Fibroblast of skin of scalp (primary cell): ENCODE data around the gene FANCI.
"Not testable (repeated sequence)": the region's sequence is repeated elsewhere in the genome, so short reads cannot be mapped to it uniquely, and the experiment has no call there.

Experiments
- DNase-seq: peaks from one replicate; pipeline ENCODE4 v3.0.0-alpha.2; 2013

Gene FANCI

DNA sequence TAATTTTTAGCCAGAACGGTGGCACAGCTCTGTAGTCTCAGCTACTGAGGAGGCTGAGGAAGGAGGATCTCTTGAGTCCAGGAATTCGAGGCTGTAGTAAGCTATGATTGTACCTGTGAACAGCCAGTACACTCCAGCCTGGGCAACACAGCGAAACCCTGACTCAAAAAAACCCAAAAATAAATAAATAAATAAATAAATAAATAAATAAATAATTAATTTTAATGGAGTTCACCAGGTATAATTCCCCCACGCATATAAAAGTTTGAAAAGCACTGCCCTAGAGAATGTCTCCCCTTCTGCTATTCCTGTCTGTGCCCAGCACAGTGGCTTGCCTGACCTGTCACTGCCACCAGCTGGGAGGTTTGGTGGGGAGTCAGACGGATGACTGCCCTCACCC, 18.2 kb upstream of the FANCI start:
- no peak for DNase-seq

DNA sequence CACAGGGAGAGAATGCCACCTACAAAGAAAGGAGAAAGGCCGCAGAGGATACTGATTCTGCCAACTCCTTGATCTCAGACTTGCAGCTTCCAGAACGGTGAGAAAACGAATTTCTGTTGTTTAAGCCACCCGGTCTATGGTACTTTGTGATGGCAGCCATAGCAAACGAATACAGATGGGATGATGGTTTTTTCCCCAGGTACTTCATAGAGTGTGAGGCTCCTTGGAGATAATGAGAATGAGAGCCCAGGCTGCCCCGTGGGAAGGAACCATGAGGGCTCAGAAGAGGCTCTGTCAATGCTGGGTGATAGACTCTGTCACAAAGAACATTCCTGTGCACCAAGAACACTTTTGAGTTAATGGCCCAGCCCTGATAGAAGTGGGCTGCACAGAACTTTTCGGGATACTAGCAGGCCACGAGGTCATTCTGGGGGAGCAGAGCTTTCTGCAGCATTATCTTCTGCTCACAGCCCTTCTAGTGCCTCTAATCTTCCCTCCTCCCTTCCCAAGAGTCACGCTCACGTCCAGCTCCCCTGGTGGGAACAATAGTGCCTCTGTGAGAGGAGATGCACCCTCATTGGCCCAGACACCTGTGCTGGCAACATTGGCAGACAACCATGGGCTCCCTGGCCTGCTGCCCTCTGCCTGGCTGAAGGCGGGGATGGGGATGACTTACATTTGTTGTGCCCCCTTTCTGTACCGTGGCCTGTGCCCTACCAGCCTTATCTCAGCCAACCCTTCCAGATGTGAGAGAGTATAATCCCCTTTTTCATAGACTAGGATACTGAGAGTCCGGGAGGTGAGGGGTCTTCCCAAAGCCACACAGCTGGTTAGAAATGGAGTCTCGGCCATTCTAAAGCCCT, 17.2 kb upstream of the FANCI start:
- no peak for DNase-seq

GRCh38 chr15:89227425-89227824, 16.4 kb upstream of the FANCI start:
- DNase-seq: no peak

GRCh38 chr15:89230277-89230676, 13.5 kb upstream of the FANCI start:
- DNase-seq: no peak

- DNase-seq: no peak
These were observed 11.9 kb upstream of the FANCI start for GRCh38 chr15:89231832-89232231.

DNA sequence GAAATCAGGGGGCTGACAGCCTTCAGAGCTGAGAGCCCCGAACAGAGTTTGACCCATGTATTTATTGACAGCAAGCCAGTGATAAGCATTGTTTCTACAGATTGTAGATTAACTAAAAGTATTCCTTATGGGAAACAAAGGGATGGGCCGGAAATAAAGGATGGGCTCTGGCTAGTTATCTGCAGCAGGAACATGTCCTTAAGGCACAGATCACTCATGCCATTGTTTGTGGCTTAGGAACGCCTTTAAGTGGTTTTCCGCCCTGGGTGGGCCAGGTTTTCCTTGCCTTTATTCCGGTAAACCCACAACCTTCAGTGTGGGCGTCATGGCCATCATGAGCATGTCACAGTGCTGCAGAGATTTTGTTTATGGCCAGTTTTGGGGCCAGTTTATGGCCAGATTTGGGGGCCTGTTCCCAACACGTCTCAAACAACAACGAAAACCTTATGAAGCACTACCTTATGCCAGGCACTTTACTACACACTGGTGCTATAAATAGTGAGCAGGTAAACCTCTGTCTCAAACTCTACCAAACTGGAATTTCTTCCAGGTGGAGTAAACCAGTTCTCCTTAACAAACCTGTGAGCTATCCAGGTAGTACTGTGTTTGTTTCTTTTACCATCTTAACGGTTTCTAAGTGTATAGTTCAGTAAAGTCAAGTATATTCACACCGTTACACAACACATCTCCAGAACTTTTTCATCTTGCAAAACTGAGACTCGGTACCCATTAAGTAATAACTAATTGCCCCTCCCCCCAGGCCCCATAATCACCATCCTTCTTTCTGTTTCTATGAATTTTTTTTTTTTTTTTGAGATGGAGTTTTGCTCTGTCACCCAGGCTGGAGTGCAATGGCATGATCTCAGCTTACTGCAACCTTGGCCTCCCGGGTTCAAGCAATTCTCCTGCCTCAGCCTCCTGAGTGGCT, 3.6 kb upstream of the FANCI start:
- DNase-seq: not testable (repeated sequence)

GRCh38 chr15:89243046-89243690, 611 bp upstream of the FANCI start:
- DNase-seq: peak; percentile 23

DNA sequence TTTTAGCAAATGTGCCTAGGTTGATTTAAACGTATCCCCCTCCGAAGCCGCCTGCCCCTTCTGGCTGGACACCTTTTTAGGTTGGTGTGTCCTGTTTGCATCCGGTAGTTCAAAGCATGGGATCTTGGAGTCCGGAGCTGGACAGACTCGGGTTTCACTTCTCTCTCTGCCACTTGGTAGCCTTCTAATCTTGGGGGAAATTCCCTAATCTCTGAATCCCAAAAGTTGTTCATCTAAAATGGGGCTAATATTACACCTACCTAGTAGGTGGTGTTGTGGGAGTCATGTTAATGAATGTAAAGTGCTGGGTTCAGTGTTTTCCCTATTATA, 760 bp downstream of the FANCI start:
- DNase-seq: no peak

DNA sequence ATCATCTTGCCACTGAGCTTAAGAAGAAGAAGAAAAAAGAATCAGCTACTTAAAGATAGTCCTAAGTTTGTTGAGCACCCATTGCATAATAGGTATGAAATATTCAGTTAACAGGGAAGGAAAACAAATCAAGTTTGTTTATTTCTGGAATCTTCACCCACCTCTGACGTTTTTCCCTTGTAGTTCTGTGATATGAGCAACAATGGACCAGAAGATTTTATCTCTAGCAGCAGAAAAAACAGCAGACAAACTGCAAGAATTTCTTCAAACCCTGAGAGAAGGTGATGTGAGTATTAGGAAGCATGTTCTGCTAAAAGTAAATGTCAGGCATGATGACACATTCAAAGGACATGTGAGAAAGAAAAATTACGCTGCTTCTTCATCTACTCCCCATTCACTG, 3.7 kb downstream of the FANCI start:
- DNase-seq: no peak

GRCh38 chr15:89248584-89248983, 4.8 kb downstream of the FANCI start:
- no peak for DNase-seq

- not testable (repeated sequence) for DNase-seq
These were observed 6.4 kb downstream of the FANCI start for GRCh38 chr15:89250142-89250541.

DNA sequence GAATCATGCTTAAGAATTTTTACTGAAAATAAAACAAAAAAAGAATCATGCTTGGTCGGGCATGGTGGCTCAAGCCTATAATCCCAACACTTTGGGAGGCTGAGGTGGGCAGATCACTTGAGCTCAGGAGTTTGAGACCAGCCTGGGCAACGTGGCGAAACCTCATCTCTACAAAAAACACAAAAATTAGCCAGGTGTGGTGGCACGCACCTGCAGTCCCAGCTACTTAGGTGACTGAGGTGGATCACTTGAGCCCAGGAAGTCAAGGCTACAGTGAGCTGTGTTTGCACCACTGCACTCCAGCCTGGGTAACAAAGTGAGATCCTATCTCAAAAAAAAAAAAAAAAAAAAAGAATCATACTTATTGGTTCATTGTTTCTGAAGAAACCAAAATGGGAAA, 33.5 kb downstream of the FANCI start:
- not testable (repeated sequence) for DNase-seq

DNA sequence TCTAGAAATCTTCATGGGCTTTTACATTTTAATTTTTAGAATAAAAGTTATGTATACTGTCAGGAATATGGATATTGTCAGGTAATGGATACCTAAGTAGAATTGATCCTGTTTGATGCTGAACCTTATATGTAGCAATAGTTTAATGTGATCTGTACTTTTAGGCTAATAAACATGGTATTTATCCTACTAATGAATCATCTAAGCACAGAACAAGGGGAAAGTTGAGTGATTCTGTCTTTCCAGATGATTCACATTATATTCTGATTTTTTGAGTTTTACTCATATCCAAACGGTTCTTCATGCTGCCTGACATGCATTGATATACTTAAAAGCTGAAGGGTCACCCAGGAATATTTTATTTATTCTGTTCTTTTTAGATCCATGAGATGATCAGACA, 34.5 kb downstream of the FANCI start:
- DNase-seq: no peak

DNA sequence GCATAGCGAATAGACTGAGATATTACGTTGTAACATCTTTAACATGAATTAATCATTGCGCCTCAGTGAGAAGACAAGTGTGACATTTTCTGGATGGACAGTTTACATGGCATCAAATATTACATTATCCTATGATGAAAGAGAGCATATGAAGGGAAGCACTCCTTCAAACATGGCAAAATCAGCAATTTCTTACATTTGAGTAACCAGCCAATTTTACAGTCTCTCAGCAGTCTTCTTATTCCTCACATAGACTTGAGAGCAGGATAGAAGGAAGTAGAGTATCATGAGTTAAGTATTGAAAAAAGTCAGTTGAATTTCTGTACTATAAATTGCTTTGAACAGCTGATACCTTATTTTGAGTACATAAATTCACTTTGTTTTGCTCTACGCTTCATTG, 38.9 kb downstream of the FANCI start:
- DNase-seq: no peak

GRCh38 chr15:89283201-89283600, 39.4 kb downstream of the FANCI start:
- DNase-seq: no peak

- no peak for DNase-seq
These were observed 48.2 kb downstream of the FANCI start for GRCh38 chr15:89291934-89292438.

GRCh38 chr15:89293012-89293411, 49.2 kb downstream of the FANCI start:
- DNase-seq: no peak

GRCh38 chr15:89299896-89300295, 56.1 kb downstream of the FANCI start:
- peak; percentile 34 for DNase-seq

- no peak for DNase-seq
These were observed 57.7 kb downstream of the FANCI start for GRCh38 chr15:89301304-89302089.

DNA sequence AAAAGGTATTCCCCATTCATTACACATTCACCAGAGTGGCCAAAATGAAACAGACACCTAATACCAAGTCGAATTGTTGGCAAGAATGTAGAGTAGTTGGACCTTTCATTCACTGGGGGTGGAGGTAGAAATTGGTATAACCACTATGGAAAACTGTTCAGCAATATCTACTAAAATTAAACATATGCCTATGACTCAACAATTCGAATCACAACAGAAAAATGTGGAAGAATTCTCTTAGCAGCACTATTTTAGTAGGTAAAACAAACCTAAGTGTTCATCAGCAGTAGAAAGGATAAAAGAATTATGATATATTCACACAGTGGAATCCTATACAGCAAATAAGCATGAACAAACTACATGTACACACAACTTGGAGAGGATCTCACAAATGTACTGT, 60.2 kb downstream of the FANCI start:
- DNase-seq: no peak

- no peak for DNase-seq
These were observed 61.6 kb downstream of the FANCI start for GRCh38 chr15:89305395-89305794.

DNA sequence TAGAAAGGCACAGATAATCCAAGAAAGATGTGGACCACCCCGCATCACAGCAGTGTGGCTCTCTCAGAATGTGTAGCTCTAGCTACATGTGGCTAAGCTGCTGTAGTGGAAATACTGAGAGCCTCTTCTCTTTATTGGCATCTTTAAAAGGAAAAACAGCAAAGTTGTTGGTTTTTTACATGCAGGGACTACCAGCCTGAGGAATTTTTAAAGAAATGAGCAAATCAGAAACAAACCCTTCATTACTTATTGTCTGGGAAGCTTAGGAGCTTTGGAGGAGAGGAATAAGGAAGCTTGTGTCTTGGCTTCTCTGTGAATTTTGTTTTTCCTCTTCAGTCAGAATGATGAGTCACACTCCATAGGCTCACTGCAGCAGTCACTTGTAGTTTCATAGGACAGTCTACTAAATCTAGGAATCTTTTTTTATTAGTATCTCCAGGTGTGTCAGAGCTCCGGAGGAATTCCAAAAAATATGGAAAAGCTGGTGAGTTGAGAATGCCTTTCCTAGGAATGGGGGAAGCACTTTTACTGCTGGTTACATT, 63.3 kb downstream of the FANCI start:
- DNase-seq: peak; percentile 17
